ENCODE data around the gene CREB5. TPM values are rescaled to one million over a fixed set of nuclear protein-coding genes. Genes with fewer than 3 reads are reported as not detected.
A peak's percentile ranks its signal among the peaks of the same experiment; 100 is the strongest.

The CREB5 gene
- total and polyA plus RNA-seq, 2 of the 8 experiments (the other 6 are each of a cell fraction or from before 2014, with no cell fraction given) = 2.4 to 2.7 TPM

DNA sequence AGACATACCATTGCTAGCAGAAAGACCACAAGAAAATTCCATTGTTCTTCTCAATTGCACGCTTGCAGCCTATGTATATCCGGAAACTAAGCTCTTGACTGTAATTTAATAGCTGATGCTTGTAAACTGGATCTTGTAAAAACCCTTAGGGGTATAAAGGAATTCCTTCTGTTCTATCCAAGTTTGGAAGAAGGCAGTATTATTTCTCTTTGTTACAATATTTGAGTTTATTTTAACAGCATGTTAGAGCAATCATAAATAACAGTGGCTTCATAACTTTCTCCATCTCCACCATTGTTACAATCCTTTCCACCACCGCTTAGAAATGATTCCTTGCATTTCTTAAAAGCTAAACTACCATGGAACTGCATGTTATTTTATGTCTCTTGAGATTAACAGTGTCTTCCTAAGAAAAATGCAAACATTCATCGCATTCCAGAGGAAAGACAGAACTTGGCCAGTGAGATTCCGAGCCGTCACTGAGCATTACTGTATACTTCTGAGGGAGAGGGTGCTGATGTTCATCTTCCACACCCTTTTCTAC, 453.4 kb downstream of the CREB5 start:
- no peaks in the 10 kb centered on the region for H3K36me3 ChIP-seq (ENCODE audit: control insufficient read depth in 2 of 4, insufficient read depth in 4 of 4, low read length in 3 of 4)
- FAIRE-seq (no peak), DNase-seq (ENCODE audit: low read depth in 1 of 2, low spot score in 2 of 2) (no peak)

More for the DNA sequence above, 453.4 kb downstream of the CREB5 start:
- H2AK5ac ChIP-seq (ENCODE audit: low read depth, low read length) = no peak overlapping the region
- no peak overlapping the region for H3K23ac ChIP-seq (ENCODE audit: insufficient read length)
- H3K79me1 ChIP-seq (ENCODE audit: low read depth, low read length) = no peaks in the 10 kb centered on the region
- POLR2A ChIA-PET (ENCODE audit: partially characterized antibody) = no interaction called here
- no peak overlapping the region for H4K91ac ChIP-seq (replicated peaks; ENCODE audit: insufficient read length, low read length)
- H3K14ac ChIP-seq (ENCODE audit: insufficient read length) = no peak overlapping the region
- H4K20me1 ChIP-seq (replicated peaks in 1 of 2; ENCODE audit: control insufficient read depth in 1 of 2, insufficient read depth in 2 of 2, low read length in 2 of 2) = no peaks in the 10 kb centered on the region
- TF ChIP-seq SAP30 (IDR thresholded peaks at IDR 0.05; ENCODE audit: insufficient read depth, insufficient replicate concordance, low read length) = no peak
- peak; percentile 62; the same call in 1 of the 2 replicates for TF ChIP-seq TEAD4 (IDR thresholded peaks at IDR 0.05; ENCODE audit: low read depth, low read length)
- TF ChIP-seq KDM1A (IDR thresholded peaks at IDR 0.05; ENCODE audit: borderline replicate concordance, low read length) = no peak
- TF ChIP-seq BRCA1 (IDR thresholded peaks at IDR 0.05; ENCODE audit: low read depth, low read length) = no peak
- TF ChIP-seq, protein P1, sequence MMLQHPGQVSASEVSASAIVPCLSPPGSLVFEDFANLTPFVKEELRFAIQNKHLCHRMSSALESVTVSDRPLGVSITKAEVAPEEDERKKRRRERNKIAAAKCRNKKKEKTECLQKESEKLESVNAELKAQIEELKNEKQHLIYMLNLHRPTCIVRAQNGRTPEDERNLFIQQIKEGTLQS (IDR thresholded peaks at IDR 0.05; ENCODE audit: insufficient read depth, low read depth, low read length) = no peak
- H4K8ac ChIP-seq (ENCODE audit: extremely low read depth, insufficient read depth, low read length) = no peak overlapping the region
- no peak overlapping the region for H2BK15ac ChIP-seq (ENCODE audit: low read length)
- H2AFZ ChIP-seq (ENCODE audit: low read length) = no peak overlapping the region
- H3K18ac ChIP-seq (ENCODE audit: extremely low read depth, low read length) = no peak overlapping the region
- no peak overlapping the region for H3K9ac ChIP-seq (replicated peaks in 1 of 4; ENCODE audit: extremely low read depth in 1 of 4, low read depth in 3 of 4, low read length in 3 of 4)
- no peak overlapping the region for H3K27ac ChIP-seq (ENCODE audit: low read depth, low read length)
- no peak overlapping the region for H3K4ac ChIP-seq (replicated peaks; ENCODE audit: insufficient read length, low read depth, low read length)
- no peaks in the 10 kb centered on the region for H3K9me3 ChIP-seq (ENCODE audit: insufficient read depth in 2 of 2, low read depth in 1 of 2, low read length in 1 of 2)
- H2BK120ac ChIP-seq (replicated peaks; ENCODE audit: low read depth, low read length) = no peak overlapping the region
- 0 out of 7 replicates have a peak, but pooled peaks cover 0 to 2% (median 0%) of the 10 kb centered on the region in 4 experiments for H3K27me3 ChIP-seq (replicated peaks in 1 of 4; ENCODE audit: control insufficient read depth in 3 of 4, extremely low read depth in 1 of 4, insufficient read depth in 3 of 4, low read length in 3 of 4)
- H2BK20ac ChIP-seq (ENCODE audit: low read length) = no peak overlapping the region
- H3K4me2 ChIP-seq (ENCODE audit: insufficient read depth in 1 of 2, low read depth in 2 of 2, low read length in 2 of 2) = no peak overlapping the region
- no peak overlapping the region for H4K5ac ChIP-seq (ENCODE audit: insufficient read length, low read depth, low read length)
- CTCF ChIA-PET (ENCODE audit: partially characterized antibody) = interaction anchor here (0.9 kb wide), 1 partner anchor 13 kb away, joined by 3 read pairs; no protein-coding TSS in a partner anchor
- no peak overlapping the region for H2BK5ac ChIP-seq (ENCODE audit: low read depth, low read length)
- H3K4me3 ChIP-seq (ENCODE audit: extremely low read depth in 1 of 4, insufficient read depth in 2 of 4, low read depth in 3 of 4, low read length in 4 of 4) = no peak overlapping the region
- H3K79me2 ChIP-seq (ENCODE audit: control insufficient read depth in 1 of 2, insufficient read depth in 2 of 2, low read length in 2 of 2) = no peaks in the 10 kb centered on the region
- H3K23me2 ChIP-seq (ENCODE audit: low read depth, low read length) = no peaks in the 10 kb centered on the region
- H3K4me1 ChIP-seq (replicated peaks in 1 of 4; ENCODE audit: control insufficient read depth in 3 of 4, insufficient read depth in 4 of 4, low read length in 3 of 4) = no peaks in the 10 kb centered on the region
- 90% methylated on average over 6 of the region's 6 CpGs; no CpG with 5 or more reads in 1 of the 2 experiments for WGBS, 2 experiments (ENCODE audit: extremely low coverage in 1 of 2, insufficient coverage in 1 of 2, insufficient read length in 1 of 2, insufficient replicate concordance in 2 of 2, low coverage in 1 of 2, low lambda C conversion rate in 2 of 2, missing lambda C conversion rate in 1 of 2)
- no peak overlapping the region for H3K56ac ChIP-seq (replicated peaks; ENCODE audit: insufficient read length, low read depth, low read length)
- no peak overlapping the region for H2BK12ac ChIP-seq (ENCODE audit: low read depth, low read length)
